Ecto neural progenitor cell (in vitro differentiated cells): ENCODE data around the gene ZNF385B.

Experiments used
- DNase-seq: peaks from one replicate; pipeline ENCODE4 v3.0.0-alpha.2; 2018; ENCODE audit warnings: low spot score

Gene ZNF385B

GRCh38 chr2:179581605-179582004 is 279.8 kb downstream of the ZNF385B start:
- no peak for DNase-seq

GRCh38 chr2:179580378-179581146 is 280.9 kb downstream of the ZNF385B start:
- DNase-seq = no peak

GRCh38 chr2:179579800-179580199 is 281.6 kb downstream of the ZNF385B start:
- DNase-seq = no peak

- no peak for DNase-seq
These were observed 283.1 kb downstream of the ZNF385B start for GRCh38 chr2:179578171-179578916.

GRCh38 chr2:179574061-179574519 is 287.3 kb downstream of the ZNF385B start:
- DNase-seq = no peak

GRCh38 chr2:179572544-179572943 is 288.9 kb downstream of the ZNF385B start:
- no peak for DNase-seq

GRCh38 chr2:179571721-179572120 is 289.7 kb downstream of the ZNF385B start:
- no peak for DNase-seq

GRCh38 chr2:179571252-179571651 is 290.2 kb downstream of the ZNF385B start:
- no peak for DNase-seq

GRCh38 chr2:179569831-179570233 is 291.6 kb downstream of the ZNF385B start:
- DNase-seq = no peak

GRCh38 chr2:179565807-179566206 is 295.6 kb downstream of the ZNF385B start:
- no peak for DNase-seq

GRCh38 chr2:179562330-179562885 is 299.0 kb downstream of the ZNF385B start:
- no peak for DNase-seq

GRCh38 chr2:179561702-179562101 is 299.7 kb downstream of the ZNF385B start:
- no peak for DNase-seq

GRCh38 chr2:179560257-179560735 is 301.1 kb downstream of the ZNF385B start:
- DNase-seq = no peak

GRCh38 chr2:179559108-179559806 is 302.2 kb downstream of the ZNF385B start:
- no peak for DNase-seq

- DNase-seq = no peak
These were observed 303.1 kb downstream of the ZNF385B start for GRCh38 chr2:179558010-179558934.

- no peak for DNase-seq
These were observed 305.0 kb downstream of the ZNF385B start for GRCh38 chr2:179556425-179556824.

- DNase-seq = no peak
These were observed 305.6 kb downstream of the ZNF385B start for GRCh38 chr2:179555691-179556283.

- no peak for DNase-seq
These were observed 306.6 kb downstream of the ZNF385B start for GRCh38 chr2:179554639-179555386.

- no peak for DNase-seq
These were observed 308.0 kb downstream of the ZNF385B start for GRCh38 chr2:179553382-179553781.

- no peak for DNase-seq
These were observed 309.8 kb downstream of the ZNF385B start for GRCh38 chr2:179551539-179552045.
